ENCODE results near the gene OSM. TPM values are rescaled to one million over a fixed set of nuclear protein-coding genes. Genes with fewer than 3 reads are reported as not detected.

OSM gene
- polyA plus RNA-seq, 1 of the 3 experiments (the other 2 are of a cell fraction) = not detected

DNA sequence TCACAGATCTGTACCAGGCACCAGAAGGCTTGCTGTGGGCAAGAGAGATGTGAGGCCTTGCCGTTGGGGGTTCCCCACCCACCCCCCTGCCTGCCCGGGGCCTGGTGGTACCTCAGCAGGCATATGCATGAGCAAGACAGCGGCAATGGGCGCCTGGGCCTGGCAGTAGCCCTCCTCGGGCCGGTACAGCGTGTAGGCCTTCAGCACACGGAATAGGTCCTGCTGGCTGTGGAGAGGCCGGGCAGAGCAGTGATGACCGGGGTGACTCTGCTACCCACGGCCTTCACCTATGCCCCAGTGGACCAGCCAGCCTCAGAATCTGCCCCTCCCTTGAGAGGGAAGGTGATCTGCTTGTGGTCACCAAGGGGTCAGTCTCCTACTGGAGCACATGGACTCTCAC lies 28.2 kb upstream of the OSM start:
- Histone ChIP-seq H3K27ac (ENCODE audit: low read depth in 2 of 2, low read length in 1 of 2) (no peak overlapping the region), H4K20me1 (ENCODE audit: insufficient read depth) (no peaks in the 10 kb centered on the region), H3K4me1 (ENCODE audit: control insufficient read depth in 1 of 2, insufficient read depth in 2 of 2, low read depth in 1 of 2, low read length in 1 of 2) (peaks cover 15 to 18% of the 10 kb centered on the region in 2 experiments; a peak in 2 of 4 replicates), H2AFZ (ENCODE audit: low read depth) (no peak overlapping the region), H3K9me3 (no peaks in the 10 kb centered on the region), H3K4me3 (ENCODE audit: low read depth in 2 of 2, low read length in 1 of 2) (no peak overlapping the region), H3F3A (replicated peaks; ENCODE audit: insufficient read depth) (peaks cover 8% of the 10 kb centered on the region), H3K4me2 (no peak overlapping the region), H3K9me2 (no peaks in the 10 kb centered on the region), H3K27me3 (ENCODE audit: insufficient read depth) (no peaks in the 10 kb centered on the region), H3K9ac (no peak overlapping the region), H3K79me2 (ENCODE audit: insufficient read depth) (no peaks in the 10 kb centered on the region), H3K36me3 (replicated peaks in 1 of 2; ENCODE audit: control insufficient read depth in 1 of 2, insufficient read depth in 2 of 2, low read length in 1 of 2) (peaks cover 0 to 54% of the 10 kb centered on the region in 2 experiments)
- ChIA-PET POLR2A (no interaction called here), CTCF (interaction anchor here (12.9 kb wide), 1 partner anchor 97 kb away, joined by 228 read pairs; the partner anchor contains the start of genes RNF215 and SEC14L2)
- TF ChIP-seq RAD21 (IDR thresholded peaks at IDR 0.05; ENCODE audit: low read length) (no peak), TAF1 (IDR thresholded peaks at IDR 0.05; ENCODE audit: borderline replicate concordance, low read depth, low read length) (no peak), YY1 (IDR thresholded peaks at IDR 0.05; ENCODE audit: low read depth) (no peak), RXRA (IDR thresholded peaks at IDR 0.05; ENCODE audit: borderline replicate concordance, low read depth) (no peak), FOXM1 (IDR thresholded peaks at IDR 0.05; ENCODE audit: low read depth) (no peak)
- DNase-seq = no peak
- WGBS (ENCODE audit: low lambda C conversion rate) = 87% methylated on average over 10 of the region's 11 CpGs

DNA sequence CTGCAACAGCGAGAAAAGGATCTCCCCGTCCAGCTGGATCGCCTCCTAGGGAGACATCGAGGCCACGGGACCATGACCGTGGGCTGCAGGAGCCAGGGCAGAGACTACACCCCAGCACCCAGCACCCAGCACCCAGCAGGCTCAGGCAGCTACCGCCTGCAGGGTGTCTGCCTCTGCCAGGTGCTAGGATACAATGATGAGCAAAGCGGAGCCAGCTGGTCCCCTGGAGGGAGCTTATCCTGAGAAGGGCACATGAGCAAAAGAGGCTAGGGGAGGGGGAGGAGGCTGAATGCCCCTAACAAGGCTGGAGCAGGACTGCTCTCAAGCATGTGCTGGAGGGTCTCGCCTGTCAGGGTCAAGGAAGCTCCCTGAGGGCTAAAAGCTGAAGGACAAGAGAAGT lies 27.4 kb upstream of the OSM start:
- POLR2A ChIA-PET = interaction anchor here (1.8 kb wide), 1 partner anchor 63 kb away, joined by 6 read pairs; the partner anchor contains the start of genes CCDC157 and SF3A1
- no peaks in the 10 kb centered on the region for H4K20me1 ChIP-seq (ENCODE audit: insufficient read depth)

More for the DNA sequence above, 27.4 kb upstream of the OSM start:
- no peaks in the 10 kb centered on the region for H3K9me3 ChIP-seq
- CTCF ChIA-PET = interaction anchor here (12.9 kb wide), 1 partner anchor 97 kb away, joined by 228 read pairs; the partner anchor contains the start of genes RNF215 and SEC14L2
- H3K4me1 ChIP-seq (ENCODE audit: control insufficient read depth in 1 of 2, insufficient read depth in 2 of 2, low read depth in 1 of 2, low read length in 1 of 2) = peaks cover 16 to 19% of the 10 kb centered on the region in 2 experiments; a peak in 2 of 4 replicates
- WGBS (ENCODE audit: low lambda C conversion rate) = 89% methylated on average over 8 of the region's 9 CpGs
- peaks cover 8% of the 10 kb centered on the region for H3F3A ChIP-seq (replicated peaks; ENCODE audit: insufficient read depth)
- DNase-seq = no peak
- peaks cover 0 to 53% of the 10 kb centered on the region in 2 experiments for H3K36me3 ChIP-seq (replicated peaks in 1 of 2; ENCODE audit: control insufficient read depth in 1 of 2, insufficient read depth in 2 of 2, low read length in 1 of 2)
- H2AFZ ChIP-seq (ENCODE audit: low read depth) = no peak overlapping the region
- H3K9me2 ChIP-seq = no peaks in the 10 kb centered on the region
- H3K27me3 ChIP-seq (ENCODE audit: insufficient read depth) = no peaks in the 10 kb centered on the region
- H3K79me2 ChIP-seq (ENCODE audit: insufficient read depth) = no peaks in the 10 kb centered on the region
- no peak overlapping the region for H3K9ac ChIP-seq
- no peak overlapping the region for H3K4me2 ChIP-seq
- TF ChIP-seq, protein P1, sequence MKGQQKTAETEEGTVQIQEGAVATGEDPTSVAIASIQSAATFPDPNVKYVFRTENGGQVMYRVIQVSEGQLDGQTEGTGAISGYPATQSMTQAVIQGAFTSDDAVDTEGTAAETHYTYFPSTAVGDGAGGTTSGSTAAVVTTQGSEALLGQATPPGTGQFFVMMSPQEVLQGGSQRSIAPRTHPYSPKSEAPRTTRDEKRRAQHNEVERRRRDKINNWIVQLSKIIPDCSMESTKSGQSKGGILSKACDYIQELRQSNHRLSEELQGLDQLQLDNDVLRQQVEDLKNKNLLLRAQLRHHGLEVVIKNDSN (IDR thresholded peaks at IDR 0.05; ENCODE audit: borderline replicate concordance, low read depth) = no peak
- TF ChIP-seq, protein P2, sequence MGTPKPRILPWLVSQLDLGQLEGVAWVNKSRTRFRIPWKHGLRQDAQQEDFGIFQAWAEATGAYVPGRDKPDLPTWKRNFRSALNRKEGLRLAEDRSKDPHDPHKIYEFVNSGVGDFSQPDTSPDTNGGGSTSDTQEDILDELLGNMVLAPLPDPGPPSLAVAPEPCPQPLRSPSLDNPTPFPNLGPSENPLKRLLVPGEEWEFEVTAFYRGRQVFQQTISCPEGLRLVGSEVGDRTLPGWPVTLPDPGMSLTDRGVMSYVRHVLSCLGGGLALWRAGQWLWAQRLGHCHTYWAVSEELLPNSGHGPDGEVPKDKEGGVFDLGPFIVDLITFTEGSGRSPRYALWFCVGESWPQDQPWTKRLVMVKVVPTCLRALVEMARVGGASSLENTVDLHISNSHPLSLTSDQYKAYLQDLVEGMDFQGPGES (IDR thresholded peaks at IDR 0.05; ENCODE audit: low read depth, low read length) = no peak
- TF ChIP-seq, protein P3, sequence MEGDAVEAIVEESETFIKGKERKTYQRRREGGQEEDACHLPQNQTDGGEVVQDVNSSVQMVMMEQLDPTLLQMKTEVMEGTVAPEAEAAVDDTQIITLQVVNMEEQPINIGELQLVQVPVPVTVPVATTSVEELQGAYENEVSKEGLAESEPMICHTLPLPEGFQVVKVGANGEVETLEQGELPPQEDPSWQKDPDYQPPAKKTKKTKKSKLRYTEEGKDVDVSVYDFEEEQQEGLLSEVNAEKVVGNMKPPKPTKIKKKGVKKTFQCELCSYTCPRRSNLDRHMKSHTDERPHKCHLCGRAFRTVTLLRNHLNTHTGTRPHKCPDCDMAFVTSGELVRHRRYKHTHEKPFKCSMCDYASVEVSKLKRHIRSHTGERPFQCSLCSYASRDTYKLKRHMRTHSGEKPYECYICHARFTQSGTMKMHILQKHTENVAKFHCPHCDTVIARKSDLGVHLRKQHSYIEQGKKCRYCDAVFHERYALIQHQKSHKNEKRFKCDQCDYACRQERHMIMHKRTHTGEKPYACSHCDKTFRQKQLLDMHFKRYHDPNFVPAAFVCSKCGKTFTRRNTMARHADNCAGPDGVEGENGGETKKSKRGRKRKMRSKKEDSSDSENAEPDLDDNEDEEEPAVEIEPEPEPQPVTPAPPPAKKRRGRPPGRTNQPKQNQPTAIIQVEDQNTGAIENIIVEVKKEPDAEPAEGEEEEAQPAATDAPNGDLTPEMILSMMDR (IDR thresholded peaks at IDR 0.05) = no peak
- TF ChIP-seq POLR2AphosphoS5 (IDR thresholded peaks at IDR 0.05; ENCODE audit: low read depth, low read length) (no peak), TEAD4 (IDR thresholded peaks at IDR 0.05; ENCODE audit: borderline replicate concordance, insufficient read depth) (no peak), ELF1 (IDR thresholded peaks at IDR 0.05) (no peak), YY1 (IDR thresholded peaks at IDR 0.05; ENCODE audit: low read depth) (no peak), FOXJ3 (CRISPR knock-in tag; IDR thresholded peaks at IDR 0.05) (no peak), TAF1 (IDR thresholded peaks at IDR 0.05; ENCODE audit: borderline replicate concordance, low read depth, low read length) (no peak), NFIC (IDR thresholded peaks at IDR 0.05; ENCODE audit: borderline replicate concordance) (no peak), MXI1 (IDR thresholded peaks at IDR 0.05; ENCODE audit: low read depth, low read length) (no peak), FOSL2 (IDR thresholded peaks at IDR 0.05; ENCODE audit: borderline replicate concordance, low read depth) (no peak)
- TF ChIP-seq, protein P4, sequence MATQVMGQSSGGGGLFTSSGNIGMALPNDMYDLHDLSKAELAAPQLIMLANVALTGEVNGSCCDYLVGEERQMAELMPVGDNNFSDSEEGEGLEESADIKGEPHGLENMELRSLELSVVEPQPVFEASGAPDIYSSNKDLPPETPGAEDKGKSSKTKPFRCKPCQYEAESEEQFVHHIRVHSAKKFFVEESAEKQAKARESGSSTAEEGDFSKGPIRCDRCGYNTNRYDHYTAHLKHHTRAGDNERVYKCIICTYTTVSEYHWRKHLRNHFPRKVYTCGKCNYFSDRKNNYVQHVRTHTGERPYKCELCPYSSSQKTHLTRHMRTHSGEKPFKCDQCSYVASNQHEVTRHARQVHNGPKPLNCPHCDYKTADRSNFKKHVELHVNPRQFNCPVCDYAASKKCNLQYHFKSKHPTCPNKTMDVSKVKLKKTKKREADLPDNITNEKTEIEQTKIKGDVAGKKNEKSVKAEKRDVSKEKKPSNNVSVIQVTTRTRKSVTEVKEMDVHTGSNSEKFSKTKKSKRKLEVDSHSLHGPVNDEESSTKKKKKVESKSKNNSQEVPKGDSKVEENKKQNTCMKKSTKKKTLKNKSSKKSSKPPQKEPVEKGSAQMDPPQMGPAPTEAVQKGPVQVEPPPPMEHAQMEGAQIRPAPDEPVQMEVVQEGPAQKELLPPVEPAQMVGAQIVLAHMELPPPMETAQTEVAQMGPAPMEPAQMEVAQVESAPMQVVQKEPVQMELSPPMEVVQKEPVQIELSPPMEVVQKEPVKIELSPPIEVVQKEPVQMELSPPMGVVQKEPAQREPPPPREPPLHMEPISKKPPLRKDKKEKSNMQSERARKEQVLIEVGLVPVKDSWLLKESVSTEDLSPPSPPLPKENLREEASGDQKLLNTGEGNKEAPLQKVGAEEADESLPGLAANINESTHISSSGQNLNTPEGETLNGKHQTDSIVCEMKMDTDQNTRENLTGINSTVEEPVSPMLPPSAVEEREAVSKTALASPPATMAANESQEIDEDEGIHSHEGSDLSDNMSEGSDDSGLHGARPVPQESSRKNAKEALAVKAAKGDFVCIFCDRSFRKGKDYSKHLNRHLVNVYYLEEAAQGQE (IDR thresholded peaks at IDR 0.05; ENCODE audit: low read depth, low read length) = no peak
- TF ChIP-seq, protein P5, sequence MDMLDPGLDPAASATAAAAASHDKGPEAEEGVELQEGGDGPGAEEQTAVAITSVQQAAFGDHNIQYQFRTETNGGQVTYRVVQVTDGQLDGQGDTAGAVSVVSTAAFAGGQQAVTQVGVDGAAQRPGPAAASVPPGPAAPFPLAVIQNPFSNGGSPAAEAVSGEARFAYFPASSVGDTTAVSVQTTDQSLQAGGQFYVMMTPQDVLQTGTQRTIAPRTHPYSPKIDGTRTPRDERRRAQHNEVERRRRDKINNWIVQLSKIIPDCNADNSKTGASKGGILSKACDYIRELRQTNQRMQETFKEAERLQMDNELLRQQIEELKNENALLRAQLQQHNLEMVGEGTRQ (IDR thresholded peaks at IDR 0.05; ENCODE audit: borderline replicate concordance, low read depth, low read length) = no peak
- TF ChIP-seq, protein P6, sequence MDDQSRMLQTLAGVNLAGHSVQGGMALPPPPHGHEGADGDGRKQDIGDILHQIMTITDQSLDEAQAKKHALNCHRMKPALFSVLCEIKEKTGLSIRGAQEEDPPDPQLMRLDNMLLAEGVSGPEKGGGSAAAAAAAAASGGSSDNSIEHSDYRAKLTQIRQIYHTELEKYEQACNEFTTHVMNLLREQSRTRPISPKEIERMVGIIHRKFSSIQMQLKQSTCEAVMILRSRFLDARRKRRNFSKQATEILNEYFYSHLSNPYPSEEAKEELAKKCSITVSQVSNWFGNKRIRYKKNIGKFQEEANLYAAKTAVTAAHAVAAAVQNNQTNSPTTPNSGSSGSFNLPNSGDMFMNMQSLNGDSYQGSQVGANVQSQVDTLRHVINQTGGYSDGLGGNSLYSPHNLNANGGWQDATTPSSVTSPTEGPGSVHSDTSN (IDR thresholded peaks at IDR 0.05) = no peak
- H3K4me3 ChIP-seq (ENCODE audit: low read depth in 2 of 2, low read length in 1 of 2) = no peak overlapping the region
- H3K27ac ChIP-seq (ENCODE audit: low read depth in 2 of 2, low read length in 1 of 2) = no peak overlapping the region

All from SK-N-SH (cell line).